ENCODE measurements around the gene PAPSS1. TPM values are rescaled to one million over a fixed set of nuclear protein-coding genes. Genes with fewer than 3 reads are reported as not detected.
"Not testable (repeated sequence)": the region's sequence is repeated elsewhere in the genome, so short reads cannot be mapped to it uniquely, and the experiment has no call there.

Gene PAPSS1
- total RNA-seq = 97.9 and 116 TPM in 2 replicates

DNA sequence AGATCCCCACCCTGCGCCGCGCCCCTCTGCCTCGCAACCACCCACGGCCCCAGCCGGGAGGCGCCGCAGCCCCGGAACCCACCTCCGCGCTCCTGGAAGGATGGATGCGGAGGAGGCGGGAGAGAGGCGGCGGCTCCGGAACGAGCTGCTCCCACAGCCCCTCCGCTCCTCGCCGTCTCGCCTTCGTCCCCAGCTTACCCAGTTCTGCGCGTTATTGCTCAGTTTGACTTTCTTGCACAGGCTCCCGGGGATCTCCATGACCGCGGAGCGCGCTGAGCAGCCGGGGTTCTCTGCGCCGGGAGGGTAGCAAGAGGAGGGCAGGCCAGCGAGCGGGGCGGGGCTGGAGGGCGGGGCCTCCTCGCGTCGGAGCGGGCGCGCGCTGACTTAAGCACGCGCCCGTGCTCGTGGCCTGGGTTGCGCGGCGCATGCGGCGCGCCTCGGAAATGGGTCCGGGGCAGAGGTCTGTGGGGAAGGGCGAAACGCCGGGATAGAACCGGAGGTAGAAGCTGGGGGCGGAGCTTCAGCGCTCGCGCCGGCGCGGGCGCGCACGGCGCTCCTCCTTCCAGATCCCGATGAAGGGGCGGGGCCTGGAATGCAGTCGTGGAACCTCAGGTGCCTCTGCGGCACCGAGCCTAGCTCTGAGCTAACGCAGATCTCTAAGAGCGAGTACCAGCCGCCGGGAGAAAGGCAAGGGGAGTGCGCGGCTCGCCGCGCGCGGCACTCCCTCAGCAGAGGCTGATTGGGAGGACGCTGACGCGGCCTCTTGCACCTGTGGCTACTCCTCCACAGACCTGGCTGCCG is at the start of gene PAPSS1:
TSS of gene PAPSS1 (minus strand) at position 313 of the 801 bp plus-strand sequence. CDS start at position 258, 55 bp downstream.
- DNase-seq (ENCODE audit: low read depth, low spot score) = peak; percentile 86

- no peak for DNase-seq (ENCODE audit: low read depth, low spot score)
Observed at GRCh38 chr4:107760281-107760947, 40.4 kb upstream of the PAPSS1 start.

- no peak for DNase-seq (ENCODE audit: low read depth, low spot score)
Observed at GRCh38 chr4:107757864-107758476, 37.9 kb upstream of the PAPSS1 start.

- no peak for DNase-seq (ENCODE audit: low read depth, low spot score)
Observed at GRCh38 chr4:107757283-107757682, 37.2 kb upstream of the PAPSS1 start.

GRCh38 chr4:107755841-107756356 is 35.9 kb upstream of the PAPSS1 start:
- DNase-seq (ENCODE audit: low read depth, low spot score) = no peak

- no peak for DNase-seq (ENCODE audit: low read depth, low spot score)
Observed at GRCh38 chr4:107751670-107752069, 31.6 kb upstream of the PAPSS1 start.

DNA sequence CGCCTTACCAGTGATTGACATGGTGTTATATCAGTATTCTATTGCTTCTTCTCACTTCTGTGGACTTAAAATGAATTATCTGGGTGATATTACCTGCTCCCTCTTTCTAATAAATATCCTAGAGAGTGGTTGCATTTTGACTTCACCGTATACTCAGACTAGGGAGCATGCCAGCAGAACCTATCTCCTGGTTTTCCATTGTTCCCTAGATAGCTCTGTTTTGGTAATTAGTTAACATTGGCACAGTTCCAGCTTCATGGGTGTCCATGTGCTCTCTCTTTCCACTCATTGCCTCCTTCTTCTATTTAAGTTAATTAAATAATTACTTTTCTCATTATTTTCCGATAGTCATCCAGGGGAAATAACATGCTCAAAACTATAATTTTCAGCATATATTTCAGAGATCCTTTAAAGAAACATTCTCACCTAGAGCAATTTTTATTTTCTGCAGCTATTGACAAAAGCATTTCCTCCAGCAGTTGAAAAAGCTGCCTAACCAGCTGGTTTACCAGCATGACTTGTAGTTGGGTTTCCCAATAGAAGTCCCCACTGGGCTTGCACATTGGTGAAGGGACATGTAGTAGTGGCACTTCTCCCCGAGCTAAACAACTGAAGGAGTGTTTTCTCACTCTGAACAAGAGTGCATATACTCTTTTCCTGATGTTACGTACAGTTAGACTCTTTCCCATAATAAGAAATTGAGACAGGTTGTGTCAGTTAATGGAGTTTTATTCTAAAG is 27.9 kb upstream of the PAPSS1 start:
- no peak for DNase-seq (ENCODE audit: low read depth, low spot score)

- no peak for DNase-seq (ENCODE audit: low read depth, low spot score)
Observed at GRCh38 chr4:107746161-107746560, 26.1 kb upstream of the PAPSS1 start.

GRCh38 chr4:107744532-107744931 is 24.5 kb upstream of the PAPSS1 start:
- DNase-seq (ENCODE audit: low read depth, low spot score) = no peak

DNA sequence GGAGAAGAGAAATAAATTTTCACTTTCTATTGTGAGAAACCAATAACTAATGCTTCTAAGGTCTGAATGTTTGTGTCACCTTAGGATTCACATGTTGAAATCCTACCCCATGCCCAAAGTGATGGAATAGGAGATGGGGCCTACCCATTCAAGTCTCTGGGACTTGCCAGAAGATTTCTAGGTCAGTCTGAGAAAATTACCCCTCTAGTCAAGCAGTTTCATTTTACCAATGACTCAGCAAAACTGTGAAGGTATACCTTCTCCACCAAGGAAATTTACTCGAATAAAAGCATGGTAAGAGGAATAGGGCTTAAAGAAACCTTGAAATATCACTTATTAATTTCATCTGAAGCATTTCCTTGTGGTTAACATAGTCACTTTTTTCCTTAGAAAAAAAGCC is 23.5 kb upstream of the PAPSS1 start:
- no peak for DNase-seq (ENCODE audit: low read depth, low spot score)

DNA sequence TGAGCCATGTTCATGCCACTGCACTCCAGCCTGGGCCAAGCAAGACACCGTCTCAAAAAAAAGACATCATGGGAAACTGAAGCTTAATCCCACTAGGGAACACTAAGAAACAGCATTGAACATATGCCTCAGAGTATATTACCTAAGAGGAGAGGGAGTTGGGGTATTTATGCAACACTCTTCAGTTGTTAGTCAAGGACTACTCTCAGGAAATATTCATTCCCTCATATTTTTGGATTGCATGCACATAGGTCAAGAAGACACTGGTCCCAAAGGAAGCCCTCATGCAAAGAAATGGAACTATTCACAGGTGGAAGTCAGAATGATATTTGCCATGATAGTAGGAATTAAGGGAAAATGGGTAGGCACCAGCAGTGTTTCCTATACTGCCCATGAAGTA is 22.8 kb upstream of the PAPSS1 start:
- DNase-seq (ENCODE audit: low read depth, low spot score) = no peak

- DNase-seq (ENCODE audit: low read depth, low spot score) = no peak
Observed at GRCh38 chr4:107742196-107742595, 22.2 kb upstream of the PAPSS1 start.

DNA sequence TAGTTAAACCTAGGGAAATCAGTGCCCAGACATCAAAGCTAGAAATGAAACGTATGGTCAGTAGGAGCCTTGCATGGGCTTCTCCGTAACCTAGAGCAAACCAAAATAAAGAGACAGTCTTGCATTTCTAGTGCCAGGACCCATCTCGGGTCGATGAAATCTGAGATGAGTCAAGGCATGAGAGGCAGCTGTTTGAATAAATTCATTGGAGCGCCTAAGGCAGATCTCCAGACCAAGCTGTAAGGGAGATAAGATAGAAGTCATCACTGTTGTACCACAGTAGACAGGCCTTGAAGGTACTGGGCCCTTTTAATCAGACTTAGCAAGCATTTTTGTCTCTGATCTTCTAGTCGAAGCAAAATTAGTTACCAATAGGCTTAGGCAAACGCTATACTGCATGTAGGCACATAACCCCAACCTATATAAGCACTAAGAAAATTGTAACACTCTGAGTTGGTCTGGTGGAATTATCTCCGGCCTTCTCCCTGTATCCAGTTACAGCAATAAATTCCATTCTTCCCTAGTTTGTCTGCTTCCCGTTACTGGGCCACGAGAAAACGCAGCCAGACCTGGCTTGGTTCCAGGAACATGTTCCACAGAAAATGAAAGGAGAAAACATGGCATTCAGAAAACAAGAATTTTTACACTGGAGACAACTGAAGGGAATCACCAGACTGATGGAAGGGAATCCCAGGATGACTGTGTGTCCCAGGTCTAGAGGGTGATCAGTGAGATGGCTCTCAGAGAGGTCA is 21.1 kb upstream of the PAPSS1 start:
- DNase-seq (ENCODE audit: low read depth, low spot score) = no peak

DNA sequence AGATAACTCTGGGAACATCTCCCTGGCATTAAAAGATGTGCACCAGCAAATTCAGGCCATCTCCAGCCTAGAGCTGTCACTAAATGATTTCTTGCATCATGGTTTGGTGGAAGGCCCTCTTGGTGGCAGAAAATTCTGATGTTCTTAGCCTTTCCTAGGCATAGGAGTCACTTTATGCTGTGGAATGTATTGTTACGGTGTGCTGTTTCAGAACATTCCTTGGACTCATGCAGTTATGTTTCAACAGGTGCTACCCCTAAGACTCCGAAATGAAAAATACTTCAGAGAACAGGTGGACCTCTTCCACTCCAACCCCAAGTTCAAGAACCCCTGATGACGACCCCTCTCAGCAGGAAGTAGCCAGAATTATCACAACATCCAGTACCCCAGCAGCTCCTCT is 20.3 kb upstream of the PAPSS1 start:
- no peak for DNase-seq (ENCODE audit: low read depth, low spot score)

DNA sequence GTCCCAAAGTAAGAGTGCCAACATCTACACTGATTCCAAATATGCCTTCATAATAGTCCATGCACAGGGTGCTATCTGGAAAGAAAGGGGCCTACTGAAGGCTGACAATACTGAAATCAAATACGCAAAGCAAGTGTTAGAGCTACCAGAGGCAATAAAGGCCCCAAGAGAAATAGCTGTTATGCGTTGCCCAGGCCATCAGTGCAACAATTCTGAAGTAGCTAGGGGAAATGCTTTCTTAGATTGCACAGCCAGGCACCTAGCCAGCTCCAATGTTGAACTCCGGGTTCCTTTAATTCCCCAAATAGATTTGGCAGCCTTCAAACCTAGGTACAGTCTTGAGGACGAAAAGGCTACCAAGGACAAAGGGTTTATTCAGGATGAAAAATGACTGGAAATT is 17.4 kb upstream of the PAPSS1 start:
- DNase-seq (ENCODE audit: low read depth, low spot score) = no peak

DNA sequence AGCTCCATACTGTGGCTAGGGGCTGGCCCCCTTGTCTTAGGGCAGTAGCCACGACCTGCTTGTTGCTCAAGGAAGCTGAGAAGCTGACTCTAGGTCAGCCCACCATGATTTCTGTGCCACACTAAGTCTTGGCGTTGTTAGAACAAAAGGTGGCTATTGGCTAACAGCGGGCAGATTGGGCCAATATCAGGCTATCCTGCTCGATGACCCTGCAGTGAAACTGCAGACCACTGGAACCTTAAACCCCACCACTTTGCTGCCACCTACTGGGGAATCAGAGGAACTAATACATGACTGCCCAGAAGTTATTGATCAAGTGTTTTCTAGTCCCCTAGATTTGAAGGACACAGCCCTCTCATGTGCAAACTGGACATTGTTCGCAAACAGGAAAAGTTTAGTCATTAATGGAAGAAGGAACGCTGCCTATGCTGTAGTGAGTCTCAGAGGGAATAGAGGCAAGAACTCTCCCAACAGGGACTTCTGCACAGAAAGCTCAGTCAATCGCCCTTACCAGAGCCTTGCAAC is 17.0 kb upstream of the PAPSS1 start:
- no peak for DNase-seq (ENCODE audit: low read depth, low spot score)

- no peak for DNase-seq (ENCODE audit: low read depth, low spot score)
Observed at GRCh38 chr4:107736037-107736436, 16.0 kb upstream of the PAPSS1 start.

- no peak for DNase-seq (ENCODE audit: low read depth, low spot score)
Observed at GRCh38 chr4:107734120-107734519, 14.1 kb upstream of the PAPSS1 start.

DNA sequence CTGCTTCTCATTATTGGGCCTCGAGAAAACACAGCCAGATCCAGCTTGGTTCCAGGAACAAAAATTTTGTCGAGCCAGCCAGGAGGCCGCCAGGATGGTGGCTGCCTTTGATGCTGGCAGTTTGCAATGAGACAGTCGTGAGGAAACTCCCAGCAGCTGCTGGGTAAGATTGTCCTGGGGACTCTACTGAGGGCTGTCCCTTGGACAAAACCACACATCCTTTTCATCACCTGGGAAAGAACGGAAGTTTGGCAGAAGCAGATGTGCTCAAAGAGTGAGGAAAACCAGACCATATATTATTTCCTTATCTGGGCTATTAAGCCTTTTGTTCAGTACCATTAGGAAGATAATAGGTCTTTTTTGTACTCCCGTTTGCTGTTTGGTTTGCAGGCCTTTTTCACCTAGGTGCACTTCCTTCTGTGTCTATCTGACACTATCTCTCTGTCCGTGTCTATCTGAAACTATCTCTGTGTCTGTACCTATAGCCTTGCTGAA is 13.4 kb upstream of the PAPSS1 start:
- DNase-seq (ENCODE audit: low read depth, low spot score) = no peak

DNA sequence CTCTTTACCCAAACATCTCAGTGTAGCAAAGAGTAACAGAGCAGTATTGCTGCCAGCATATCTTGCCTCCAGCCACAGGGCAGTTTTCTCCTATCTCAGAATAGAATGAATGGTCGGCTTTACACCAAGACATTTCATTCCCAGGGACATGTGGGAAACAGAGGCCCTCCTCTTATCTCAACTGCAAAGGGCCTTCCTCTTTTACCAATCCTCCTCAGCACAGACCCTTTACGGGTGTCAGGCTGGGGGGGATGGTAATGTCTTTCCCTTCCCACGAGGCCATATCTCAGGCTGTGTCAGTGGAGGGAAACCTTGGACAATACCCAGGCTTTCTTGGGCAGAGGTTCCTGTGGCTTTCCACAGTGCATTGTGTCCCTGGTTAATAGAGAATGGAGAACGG is 9.0 kb upstream of the PAPSS1 start:
- DNase-seq (ENCODE audit: low read depth, low spot score) = not testable (repeated sequence)
